Measurements from ENCODE around the gene ACTRT3. TPM values are rescaled to one million over a fixed set of nuclear protein-coding genes. Genes with fewer than 3 reads are reported as not detected.

ACTRT3 gene
- polyA plus RNA-seq, result 1.5 TPM in 2 replicates

DNA sequence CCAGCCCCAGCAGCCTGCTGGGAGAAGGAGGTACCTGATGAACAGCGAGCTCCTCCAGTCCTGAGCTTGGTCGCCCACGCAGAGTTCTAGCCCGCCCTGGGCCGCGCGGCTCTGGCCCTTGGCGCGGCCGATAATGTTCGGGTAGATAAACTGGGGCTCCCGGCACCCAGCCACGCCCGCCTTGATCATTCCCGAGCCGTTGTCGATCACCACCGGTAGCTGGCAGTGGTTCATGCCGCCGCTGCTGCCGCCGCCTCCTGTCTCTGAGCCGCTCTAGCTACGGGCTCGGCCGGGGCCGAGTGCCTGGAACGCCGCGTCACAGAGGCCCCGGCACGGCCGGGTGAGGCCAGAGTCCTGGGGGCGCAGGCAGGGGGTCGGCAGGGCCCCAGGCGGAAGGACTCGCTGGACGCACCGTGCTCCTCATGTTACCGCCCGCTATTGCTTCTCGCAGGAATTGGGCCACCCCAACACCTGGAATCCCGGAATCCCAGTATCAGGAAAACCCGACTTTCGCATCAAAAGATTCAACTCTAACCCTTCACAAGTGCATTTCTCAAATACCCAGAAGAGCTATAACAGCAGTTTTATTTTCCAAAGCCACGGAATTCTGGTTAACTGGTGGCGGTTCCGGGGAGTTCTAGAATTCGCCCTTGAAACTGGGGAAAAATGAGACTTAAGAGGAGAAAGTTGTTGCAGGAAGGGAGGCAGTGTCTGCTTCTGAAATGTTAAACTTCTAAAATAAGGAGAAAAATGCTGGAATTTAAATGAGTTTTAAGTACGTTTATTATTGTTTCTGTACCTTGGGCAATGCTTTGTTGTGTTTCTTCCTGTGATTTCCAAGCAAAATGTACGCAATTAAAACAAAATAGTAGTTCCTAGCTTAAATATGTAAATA, at the start of gene ACTRT3:
Gene ACTRT3, minus strand, starts transcription at position 275 of the 895 bp plus-strand sequence. Its CDS starts 41 bp downstream, at position 234.

DNA sequence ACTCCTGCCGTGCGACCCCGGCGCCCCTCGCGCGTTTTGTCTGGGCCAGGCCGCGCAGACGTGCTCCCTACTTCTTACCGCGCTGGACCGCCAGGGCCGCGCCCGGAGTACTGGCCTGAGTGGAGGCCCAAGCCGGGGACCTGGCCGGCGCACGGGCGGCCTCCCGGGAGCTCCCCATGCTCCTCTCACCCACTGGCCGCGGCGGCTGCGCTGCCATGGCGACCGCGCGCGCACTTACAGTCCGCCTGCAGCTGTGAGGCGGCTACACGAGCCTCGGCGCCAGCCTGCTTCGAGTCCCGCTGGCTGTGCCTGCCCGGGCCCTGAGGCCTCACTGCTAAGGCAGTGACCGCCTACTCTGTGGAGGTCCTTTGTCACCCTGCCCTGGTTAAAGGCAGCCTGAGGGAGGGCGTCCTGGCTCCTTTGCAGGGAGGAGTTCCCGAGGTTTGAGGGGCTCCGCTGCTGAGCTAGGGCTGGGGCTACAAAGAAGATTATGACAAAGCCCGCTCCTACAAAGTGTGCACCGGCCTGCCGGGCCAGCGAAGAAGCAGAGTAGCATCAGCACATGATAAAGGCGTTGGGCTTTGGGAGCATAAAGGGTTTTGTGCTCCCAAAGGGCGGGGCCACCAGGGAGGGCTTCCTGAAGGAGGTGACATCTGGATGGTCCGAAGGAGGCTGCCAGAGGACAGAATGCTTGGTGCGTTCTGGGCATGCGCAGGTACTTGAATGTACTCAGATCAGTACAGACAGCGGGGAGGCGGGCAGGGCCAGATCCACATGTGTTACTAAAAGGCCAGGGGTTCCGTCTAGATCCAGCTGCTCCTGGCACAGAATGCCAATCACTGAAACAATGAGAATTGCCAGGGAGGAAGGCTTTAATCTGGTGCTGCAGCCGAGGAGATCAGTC, 43.2 kb upstream of the ACTRT3 start, which contains the start of the genes LRRC34 and LRRIQ4:
Gene LRRC34, minus strand, starts transcription at position 573 of the 904 bp plus-strand sequence. Its CDS starts 356 bp downstream, at position 217.
Gene LRRIQ4, plus strand, starts transcription at position 539 of the 904 bp plus-strand sequence. CDS start 9,052 bp downstream, outside the sequence.

DNA sequence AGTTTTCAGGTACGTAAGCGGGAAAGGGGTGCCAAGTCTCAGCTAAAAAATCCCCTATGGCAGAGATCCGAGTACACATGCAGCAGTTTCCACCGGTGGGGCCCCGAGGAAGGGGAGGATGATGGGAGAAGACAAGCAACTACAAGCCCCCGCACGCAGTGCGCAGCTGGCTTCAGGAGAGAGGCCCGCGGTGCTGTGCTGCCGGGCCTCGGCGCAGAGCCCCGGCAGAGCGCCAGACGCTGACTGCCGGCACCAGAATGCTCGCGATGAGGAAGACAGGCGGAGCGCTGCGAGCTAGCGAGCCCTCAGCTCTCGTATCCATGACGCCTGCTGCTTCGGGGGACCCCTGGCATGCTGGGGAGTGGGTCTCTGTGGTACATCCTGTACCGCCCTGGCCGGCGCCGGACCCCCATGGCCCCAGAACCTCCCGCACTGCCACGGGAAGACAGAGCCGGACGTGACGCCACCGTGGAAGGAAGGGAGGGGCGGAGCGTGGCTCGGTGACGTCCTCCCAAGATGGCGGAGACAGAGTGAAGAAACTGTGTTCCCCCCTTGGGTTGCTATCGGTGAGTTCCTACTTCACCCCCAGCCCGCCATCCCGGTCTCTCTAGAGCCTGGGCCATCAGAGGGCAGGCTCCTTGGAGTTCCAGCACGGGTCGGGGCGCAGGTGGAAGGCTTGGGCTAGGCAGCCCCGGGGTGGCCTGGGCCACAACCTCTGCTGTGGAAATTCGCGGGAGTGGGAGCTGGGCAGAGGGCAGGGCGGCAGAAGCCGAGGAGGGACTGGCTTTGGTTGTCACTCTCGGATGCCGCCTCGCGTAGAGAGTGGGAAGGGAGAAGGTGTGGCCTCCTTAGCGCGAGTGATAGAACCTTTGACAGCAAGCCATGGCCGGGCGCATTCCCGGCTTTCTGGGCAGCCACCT, 3.8 kb upstream of the ACTRT3 start, which contains the start of gene MYNN:
Gene MYNN, plus strand, starts transcription at position 500 of the 920 bp plus-strand sequence. CDS start 900 bp downstream, outside the sequence.

DNA sequence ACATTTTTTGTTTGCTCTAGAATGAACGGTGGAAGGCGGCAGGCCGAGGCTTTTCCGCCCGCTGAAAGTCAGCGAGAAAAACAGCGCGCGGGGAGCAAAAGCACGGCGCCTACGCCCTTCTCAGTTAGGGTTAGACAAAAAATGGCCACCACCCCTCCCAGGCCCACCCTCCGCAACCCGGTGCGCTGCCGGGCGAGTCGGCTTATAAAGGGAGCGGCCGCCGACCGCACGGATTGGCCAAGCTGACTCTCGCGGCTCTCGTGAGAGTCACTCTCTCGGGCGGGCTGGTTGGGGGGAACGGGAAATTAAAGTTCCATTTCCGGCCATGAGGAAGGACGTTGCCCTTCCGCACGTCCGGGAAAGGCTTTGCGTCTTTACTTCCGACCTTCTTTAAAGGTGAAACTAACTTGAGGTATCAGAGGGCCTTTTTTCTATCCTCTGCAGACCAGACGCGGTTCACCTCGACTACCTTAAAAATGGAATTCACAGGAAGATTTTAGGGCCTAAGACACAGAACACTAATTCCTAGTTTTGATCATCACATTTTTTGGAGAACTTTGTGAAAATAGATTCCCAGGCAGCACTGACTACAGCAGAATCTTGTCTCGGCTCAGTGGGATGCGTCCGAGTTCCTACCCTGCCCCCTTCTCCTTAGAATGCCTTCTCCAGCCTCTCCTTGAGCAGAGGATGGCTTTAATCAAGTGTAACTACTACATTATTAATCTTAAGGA, 4.3 kb downstream of the ACTRT3 start, which contains the start of gene TERC:
Gene TERC, minus strand, starts transcription at position 179 of the 731 bp plus-strand sequence.

Other genes starting within 250 kb of the ACTRT3 start
- 1.0 and 2.0 TPM in 2 replicates for gene MECOM, start 105.8 kb downstream of the ACTRT3 start, polyA plus RNA-seq
- gene TERC, start 4.5 kb downstream of the ACTRT3 start, polyA plus RNA-seq, result not detected in 2 replicates
- gene MYNN, start 3.8 kb upstream of the ACTRT3 start, polyA plus RNA-seq, result 11.6 and 17.1 TPM in 2 replicates
- not detected in 2 replicates for gene LRRIQ4, start 43.3 kb upstream of the ACTRT3 start, polyA plus RNA-seq
- 17.1 and 21.0 TPM in 2 replicates for gene LRRC34, start 43.3 kb upstream of the ACTRT3 start, polyA plus RNA-seq
- 0.98 and 1.9 TPM in 2 replicates for gene LRRC31, start 100.4 kb upstream of the ACTRT3 start, polyA plus RNA-seq
- gene SAMD7, start 142.0 kb upstream of the ACTRT3 start, polyA plus RNA-seq, result not detected in 2 replicates
- 1,819 and 2,113 TPM in 2 replicates for gene SEC62, start 197.2 kb upstream of the ACTRT3 start, polyA plus RNA-seq

Measured in Purkinje cell (primary cell).